GM12872 (cell line): ENCODE data around the gene UBE2E3.

Experiments used
- TF ChIP-seq, protein P1 (sequence below): IDR thresholded peaks from 3 replicates; pipeline ENCODE4 v1.5.1; 2011; ENCODE audit warnings: low read depth, mild to moderate bottlenecking, low read length, moderate library complexity; ENCODE audit not compliant: insufficient read depth

The UBE2E3 gene

DNA sequence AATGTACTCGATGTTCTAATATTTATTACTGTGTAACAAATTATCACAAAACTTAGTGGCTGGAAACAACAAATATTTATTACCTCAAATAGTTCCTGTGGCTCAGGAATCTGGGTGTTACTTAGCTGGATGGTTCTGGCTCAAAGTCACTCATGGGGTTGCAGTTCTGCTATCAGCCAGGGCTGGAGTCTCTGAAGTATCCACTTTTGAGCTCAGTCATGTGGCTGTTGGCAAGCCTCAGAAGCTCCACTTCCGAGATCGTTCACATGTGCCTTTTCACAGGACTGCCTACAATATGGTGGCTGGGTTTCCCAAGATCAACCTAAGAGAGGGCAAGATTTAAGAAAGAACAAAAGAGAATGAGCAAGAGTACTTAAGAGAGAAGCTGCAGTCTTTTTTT is 19.4 kb upstream of the UBE2E3 start:
- TF ChIP-seq, protein P1, sequence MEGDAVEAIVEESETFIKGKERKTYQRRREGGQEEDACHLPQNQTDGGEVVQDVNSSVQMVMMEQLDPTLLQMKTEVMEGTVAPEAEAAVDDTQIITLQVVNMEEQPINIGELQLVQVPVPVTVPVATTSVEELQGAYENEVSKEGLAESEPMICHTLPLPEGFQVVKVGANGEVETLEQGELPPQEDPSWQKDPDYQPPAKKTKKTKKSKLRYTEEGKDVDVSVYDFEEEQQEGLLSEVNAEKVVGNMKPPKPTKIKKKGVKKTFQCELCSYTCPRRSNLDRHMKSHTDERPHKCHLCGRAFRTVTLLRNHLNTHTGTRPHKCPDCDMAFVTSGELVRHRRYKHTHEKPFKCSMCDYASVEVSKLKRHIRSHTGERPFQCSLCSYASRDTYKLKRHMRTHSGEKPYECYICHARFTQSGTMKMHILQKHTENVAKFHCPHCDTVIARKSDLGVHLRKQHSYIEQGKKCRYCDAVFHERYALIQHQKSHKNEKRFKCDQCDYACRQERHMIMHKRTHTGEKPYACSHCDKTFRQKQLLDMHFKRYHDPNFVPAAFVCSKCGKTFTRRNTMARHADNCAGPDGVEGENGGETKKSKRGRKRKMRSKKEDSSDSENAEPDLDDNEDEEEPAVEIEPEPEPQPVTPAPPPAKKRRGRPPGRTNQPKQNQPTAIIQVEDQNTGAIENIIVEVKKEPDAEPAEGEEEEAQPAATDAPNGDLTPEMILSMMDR = no peak

DNA sequence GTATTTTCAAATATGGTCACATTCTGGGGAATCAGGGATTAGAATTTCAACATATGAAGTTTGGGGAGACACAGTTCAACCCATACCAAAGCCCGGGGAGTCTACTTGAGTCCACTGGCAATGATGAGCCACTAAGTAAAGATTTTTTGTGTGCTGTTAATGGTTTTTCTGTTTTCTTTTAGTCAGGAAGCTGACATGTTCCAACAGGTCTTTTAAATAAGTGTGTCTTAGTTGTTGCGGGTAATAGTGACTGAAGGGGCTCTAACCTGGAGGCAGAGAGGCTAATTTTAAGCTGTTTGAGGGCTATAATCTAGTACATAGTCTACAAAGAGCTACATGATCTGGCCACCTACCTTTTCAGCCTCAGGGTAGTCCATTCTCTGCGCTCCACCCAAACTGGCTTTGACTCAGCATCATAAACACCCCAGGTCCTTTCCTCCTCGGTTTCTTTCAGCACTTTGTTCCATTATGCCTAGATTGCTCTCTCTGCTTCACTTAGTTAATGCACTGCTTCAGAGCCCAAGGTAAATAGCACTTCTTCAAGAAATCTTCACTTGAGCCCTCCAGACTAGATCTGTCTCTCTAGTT is 17.6 kb upstream of the UBE2E3 start:
- TF ChIP-seq, protein P1 = no peak

DNA sequence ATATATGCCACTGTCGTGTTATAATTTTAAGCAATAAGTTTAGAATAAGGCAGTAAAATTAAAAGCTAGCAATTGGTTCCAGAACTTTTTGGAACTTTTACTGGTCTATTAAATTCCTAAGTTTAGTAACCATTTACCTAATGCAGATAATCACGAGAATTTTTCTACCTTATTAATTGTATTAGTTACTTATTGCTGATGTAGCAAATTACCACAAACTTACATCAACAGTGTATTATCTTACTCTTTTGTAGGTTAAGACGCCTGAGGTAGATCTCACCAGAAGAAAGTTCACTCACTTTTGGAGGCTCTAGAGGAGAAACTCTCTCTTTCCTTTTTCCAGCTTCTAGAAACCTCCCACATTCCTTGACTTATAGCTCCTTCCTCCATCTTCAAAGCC is 14.0 kb upstream of the UBE2E3 start:
- TF ChIP-seq, protein P1 = no peak

DNA sequence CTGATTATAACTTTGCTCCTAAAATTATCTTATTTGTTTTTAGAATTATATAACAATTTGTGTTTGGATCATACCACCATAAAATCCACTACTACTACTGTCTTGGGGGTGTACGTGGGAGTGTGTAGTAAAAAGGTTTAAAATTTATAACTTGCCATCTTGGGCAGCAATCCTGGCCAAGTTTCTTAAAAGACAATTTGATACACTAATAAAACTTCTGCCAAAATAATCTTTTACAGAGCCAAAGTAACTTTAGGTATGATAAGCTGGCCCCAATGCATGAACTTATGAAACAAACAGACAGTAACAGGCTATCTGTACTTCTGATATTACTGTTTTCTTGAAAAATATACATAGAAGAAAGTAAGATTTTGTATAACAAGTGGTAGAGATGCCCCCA is 11.3 kb upstream of the UBE2E3 start:
- TF ChIP-seq, protein P1 = no peak

DNA sequence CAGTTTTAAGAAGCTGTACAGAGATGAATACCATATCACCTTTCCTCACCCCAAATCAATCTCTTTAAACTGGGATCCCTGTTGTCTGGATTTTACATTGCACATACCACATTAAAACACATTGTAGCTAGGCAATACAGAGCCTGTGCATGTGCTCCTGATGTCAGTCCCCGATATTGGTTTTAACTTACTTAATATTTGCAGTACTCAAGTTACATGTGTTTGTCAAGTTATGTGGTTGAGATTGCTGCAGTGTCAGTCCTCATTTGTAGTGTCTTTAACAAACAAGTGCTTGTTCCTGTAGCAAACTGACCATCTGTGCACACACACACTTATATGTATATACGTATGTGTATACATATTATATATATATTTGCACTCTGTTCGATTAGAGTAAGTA is 10.4 kb upstream of the UBE2E3 start:
- TF ChIP-seq, protein P1 = no peak

DNA sequence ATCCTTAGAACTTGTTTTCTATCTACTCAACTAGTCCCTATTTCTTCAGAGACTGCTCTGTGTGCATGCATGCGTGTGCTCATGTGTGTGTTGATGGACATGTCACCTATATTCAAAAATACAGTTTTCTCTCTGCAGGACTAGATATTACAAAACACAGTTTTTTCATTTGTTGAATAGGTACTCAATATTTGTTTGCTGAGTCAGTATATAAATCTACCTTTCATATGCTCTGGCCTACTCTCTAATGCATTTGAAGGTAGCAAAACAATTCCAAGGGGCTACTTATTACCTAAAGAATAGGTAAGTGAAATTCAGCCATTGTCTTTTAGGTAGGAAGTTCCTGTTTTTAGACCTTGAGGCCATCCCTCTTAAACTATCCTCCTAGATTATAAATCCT is 8.6 kb upstream of the UBE2E3 start:
- TF ChIP-seq, protein P1 = no peak

DNA sequence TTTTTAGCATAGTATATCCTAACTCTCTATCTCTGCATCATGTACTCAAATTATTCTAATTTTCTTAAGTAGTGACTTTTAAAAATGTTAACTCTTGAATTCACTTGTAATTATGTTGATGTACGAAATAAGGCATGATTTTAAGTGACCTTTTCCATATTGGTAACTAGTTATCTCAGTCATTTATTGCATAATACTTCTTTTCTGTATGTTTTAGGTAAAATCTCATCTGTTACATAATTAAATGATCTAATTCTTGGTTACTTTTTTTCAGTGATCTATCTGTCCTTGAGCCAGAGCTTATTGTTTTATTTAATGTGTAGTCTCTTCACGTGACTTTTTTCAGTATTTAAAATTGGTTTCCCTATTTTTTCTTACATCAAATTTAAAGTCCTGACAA is 4.8 kb upstream of the UBE2E3 start:
- TF ChIP-seq, protein P1 = no peak
